Nephron (organoid): Measurements from ENCODE around the gene BCKDK.
"Not testable (repeated sequence)": the region's sequence is repeated elsewhere in the genome, so short reads cannot be mapped to it uniquely, and the experiment has no call there.

Experiments used
- H3K27ac Mint-ChIP-seq, 3 experiments: 2 replicates each; pipeline ENCODE4 v1.8.0; 2020; ENCODE audit warnings: mixed read lengths in 3 of 3, mild to moderate bottlenecking in 2 of 3, moderate library complexity in 1 of 3
- H3K27me3 Mint-ChIP-seq: 2 replicates; pipeline ENCODE4 v1.8.0; 2021; ENCODE audit warnings: low read depth, mild to moderate bottlenecking, moderate library complexity, mixed read lengths
- H3K36me3 Mint-ChIP-seq: 2 replicates; pipeline ENCODE4 v1.8.0; 2020; ENCODE audit warnings: low read depth, mixed read lengths
- H3K4me1 Mint-ChIP-seq: 2 replicates; pipeline ENCODE4 v1.8.0; 2020; ENCODE audit warnings: mixed read lengths
- H3K4me3 Mint-ChIP-seq, 3 experiments: 2 replicates each; pipeline ENCODE4 v1.8.0; 2020; ENCODE audit warnings: mild to moderate bottlenecking in 3 of 3, mixed read lengths in 3 of 3, moderate library complexity in 2 of 3
- H3K9me3 Mint-ChIP-seq: 2 replicates; pipeline ENCODE4 v1.8.0; 2020; ENCODE audit warnings: mixed read lengths
- CTCF ChIP-seq, 3 experiments: fragments of 200-600 bp; sonication (generic); IDR thresholded peaks; one replicate each; pipeline ENCODE4 v1.5.0; 2021; ENCODE audit warnings: antibody characterized with exemption in 3 of 3; ENCODE audit not compliant: unreplicated experiment in 3 of 3

The BCKDK gene

GRCh38 chr16:31094424-31095120 is 13.6 kb upstream of the BCKDK start, which contains the start of gene VKORC1:
Gene VKORC1, minus strand, starts transcription at chr16:31094797. Its CDS starts 68 bp downstream, at chr16:31094729.
- Mint-ChIP-seq H3K9me3 (no peaks in the 10 kb centered on the region), H3K27ac (peak within 1 kb of the TSS; percentile 24 to 79 (median 79)), H3K4me1 (peaks cover 13% of the 10 kb centered on the region), H3K27me3 (no peaks in the 10 kb centered on the region), H3K4me3 (peak within 1 kb of the TSS; percentile 90 to 95 (median 94)), H3K36me3 (peaks cover 10% of the 10 kb centered on the region)
- no peak for TF ChIP-seq CTCF (IDR thresholded peaks at IDR 0.05; ENCODE audit: unreplicated experiment in 3 of 3)

- no peak for TF ChIP-seq CTCF (IDR thresholded peaks at IDR 0.05; ENCODE audit: unreplicated experiment in 3 of 3)
- Mint-ChIP-seq H3K4me1 (peaks cover 10% of the 10 kb centered on the region), H3K27ac (peak overlapping the region; percentile 39 to 98 (median 71)), H3K36me3 (no peaks in the 10 kb centered on the region), H3K4me3 (no peak overlapping the region), H3K27me3 (no peaks in the 10 kb centered on the region), H3K9me3 (peaks cover 6% of the 10 kb centered on the region)
These were observed 8.1 kb upstream of the BCKDK start for GRCh38 chr16:31099860-31100638.

- peak overlapping the region in 1 of 3 experiments; percentile 42 for H3K4me3 Mint-ChIP-seq
- not testable (repeated sequence) for H3K36me3 Mint-ChIP-seq, H3K4me1 Mint-ChIP-seq, H3K27me3 Mint-ChIP-seq, H3K9me3 Mint-ChIP-seq
- H3K27ac Mint-ChIP-seq, result peak overlapping the region; percentile 71 to 98 (median 92)
These were observed 7.1 kb upstream of the BCKDK start for GRCh38 chr16:31100876-31101641.

- Mint-ChIP-seq H3K27ac (no peak overlapping the region), H3K4me1 (peaks cover 16% of the 10 kb centered on the region), H3K27me3 (no peaks in the 10 kb centered on the region), H3K9me3 (no peaks in the 10 kb centered on the region), H3K4me3 (peak overlapping the region; percentile 41 to 67 (median 57)), H3K36me3 (peaks cover 10% of the 10 kb centered on the region)
- TF ChIP-seq CTCF (IDR thresholded peaks at IDR 0.05; ENCODE audit: unreplicated experiment in 3 of 3), result peak; percentile 66 to 76 (median 71)
These were observed 2.4 kb upstream of the BCKDK start for GRCh38 chr16:31105677-31106213.

- no peak for TF ChIP-seq CTCF (IDR thresholded peaks at IDR 0.05; ENCODE audit: unreplicated experiment in 3 of 3)
- H3K4me3 Mint-ChIP-seq, result peak overlapping the region; percentile 82 to 90 (median 88)
- no peaks in the 10 kb centered on the region for H3K9me3 Mint-ChIP-seq
- no peaks in the 10 kb centered on the region for H3K27me3 Mint-ChIP-seq
- peaks cover 16% of the 10 kb centered on the region for H3K36me3 Mint-ChIP-seq
- H3K4me1 Mint-ChIP-seq, result peaks cover 13% of the 10 kb centered on the region
- peak overlapping the region in 2 of 3 experiments; percentile 35 to 91 for H3K27ac Mint-ChIP-seq
These were observed 1.4 kb upstream of the BCKDK start for GRCh38 chr16:31106509-31107464.
